ENCODE data around the gene IFFO2. TPM values are rescaled to one million over a fixed set of nuclear protein-coding genes. Genes with fewer than 3 reads are reported as not detected.

The IFFO2 gene
- total and polyA plus RNA-seq, 7 experiments from 2014 or later, result 1.1 to 57.1 (median 25.7) TPM

DNA sequence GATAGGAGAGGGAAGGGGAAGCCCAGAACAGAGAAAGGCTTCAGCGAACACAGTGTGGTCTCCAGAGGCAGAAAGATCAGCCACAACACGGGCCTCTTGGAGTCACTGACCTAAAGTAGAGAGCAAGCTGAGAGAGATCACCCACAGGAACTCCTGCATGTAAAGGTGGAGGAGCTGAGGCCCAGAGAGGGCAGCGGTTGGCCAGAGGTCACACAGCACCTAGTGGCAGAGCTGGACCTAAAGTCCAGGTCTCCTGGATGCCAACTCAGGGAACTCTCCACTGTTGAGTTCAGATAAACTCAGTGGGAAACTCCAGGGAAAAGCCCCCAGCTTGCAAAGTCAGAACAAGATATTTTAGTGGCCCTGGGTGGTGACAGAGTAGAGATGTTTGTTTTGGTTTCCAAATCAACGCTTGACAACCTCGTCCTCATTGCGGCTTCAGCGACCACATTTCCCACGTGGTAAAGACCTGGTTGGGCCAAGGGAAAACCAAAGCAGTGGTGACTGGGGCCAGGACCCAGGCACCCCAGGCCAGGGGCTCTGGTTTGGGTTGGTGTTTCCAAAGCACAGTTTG is 4.6 kb downstream of the IFFO2 start:
- Mint-ChIP-seq H3K4me3 (peak overlapping the region; percentile 82 to 94 (median 90)), H3K27me3 (peaks cover 0 to 3% (median 0%) of the 10 kb centered on the region in 5 donors), H3K36me3 (peaks cover 0 to 15% (median 0%) of the 10 kb centered on the region in 5 donors), H3K4me1 (peaks cover 69 to 84% (median 80%) of the 10 kb centered on the region in 7 donors), H3K9me3 (peaks cover 0 to 2% (median 0%) of the 10 kb centered on the region in 11 donors), H3K27ac (peak overlapping the region; percentile 91 to 99 (median 98))
- ChIA-PET POLR2A (interaction anchor here (1.0 to 12.2 kb wide), 5 partner anchors 8 to 123 kb away, joined by 3 to 181 read pairs (median 4); no protein-coding TSS in a partner anchor), CTCF (interaction anchor here (0.6 to 4.1 kb wide), 5 partner anchors 21 to 44 kb away, joined by 3 to 25 read pairs (median 12); no protein-coding TSS in a partner anchor)
- Histone ChIP-seq H3K36me3 (ENCODE audit: control insufficient read depth in 2 of 3, insufficient read depth in 3 of 3, low read length in 3 of 3) (no peaks in the 10 kb centered on the region), H3K4me1 (ENCODE audit: control insufficient read depth in 2 of 2, insufficient read depth in 2 of 2, low read length in 2 of 2) (peaks cover 77 to 83% of the 10 kb centered on the region in 2 donors), H3K27ac (ENCODE audit: low read depth, low read length) (peak overlapping the region; percentile 98), H3K27me3 (ENCODE audit: control insufficient read depth in 2 of 2, insufficient read depth in 2 of 2, low read length in 2 of 2) (no peaks in the 10 kb centered on the region), H3K9me3 (ENCODE audit: control insufficient read depth in 2 of 3, low read length in 3 of 3) (no peaks in the 10 kb centered on the region), H3K4me3 (ENCODE audit: low read length) (peak overlapping the region; percentile 50)
- intact Hi-C loops (cut with micrococcal nuclease), result loop anchor here (1.0 to 10.0 kb wide), 7 partner anchors 20 to 533 kb away; partner anchors contain the start of genes ALDH4A1 (in 1 of the 2) and CAPZB (in 1 of the 2)
- peak; percentile 51 for ATAC-seq
- DNase-seq, result peak; percentile 51 to 88 (median 79)

DNA sequence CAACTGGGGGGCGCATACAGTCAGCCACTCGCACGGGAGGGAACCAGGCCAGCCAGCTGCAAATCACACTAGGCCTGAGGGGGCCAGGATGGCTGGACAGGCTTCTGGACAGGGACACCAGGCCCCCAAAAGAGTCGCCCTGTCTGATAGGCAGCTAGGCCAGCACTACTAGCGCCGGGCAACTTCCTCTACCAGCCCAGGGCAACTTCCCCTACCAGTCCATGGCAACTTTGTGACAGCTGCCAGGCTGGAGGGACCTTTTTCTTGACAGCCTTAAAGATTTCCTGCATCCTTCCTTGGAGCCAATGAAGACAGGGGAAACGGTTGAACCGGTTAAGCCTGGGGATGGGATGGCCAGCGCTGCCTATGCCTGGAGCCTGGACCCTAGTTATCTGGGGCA is 5.1 kb downstream of the IFFO2 start:
- Histone ChIP-seq H3K4me1 (ENCODE audit: control insufficient read depth in 2 of 2, insufficient read depth in 2 of 2, low read length in 2 of 2) (peaks cover 82 to 88% of the 10 kb centered on the region in 2 donors), H3K27ac (ENCODE audit: low read depth, low read length) (peak overlapping the region; percentile 98), H3K9me3 (ENCODE audit: control insufficient read depth in 2 of 3, low read length in 3 of 3) (no peaks in the 10 kb centered on the region), H3K27me3 (ENCODE audit: control insufficient read depth in 2 of 2, insufficient read depth in 2 of 2, low read length in 2 of 2) (no peaks in the 10 kb centered on the region), H3K4me3 (ENCODE audit: low read length) (peak overlapping the region; percentile 50), H3K36me3 (ENCODE audit: control insufficient read depth in 2 of 3, insufficient read depth in 3 of 3, low read length in 3 of 3) (no peaks in the 10 kb centered on the region)
- peak overlapping the region; percentile 91 to 99 (median 98) for H3K27ac Mint-ChIP-seq
- H3K4me3 Mint-ChIP-seq, result peak overlapping the region; percentile 82 to 94 (median 90)
- DNase-seq (peak in 3 of 9 donors; percentile 15 to 40 (median 26)), ATAC-seq (no peak)
- peaks cover 0 to 15% (median 0%) of the 10 kb centered on the region in 5 donors for H3K36me3 Mint-ChIP-seq
- POLR2A ChIA-PET, result interaction anchor here (0.5 to 12.2 kb wide), 8 partner anchors 8 to 601 kb away, joined by 3 to 181 read pairs (median 4); no protein-coding TSS in a partner anchor
- CTCF ChIA-PET, result interaction anchor here (0.6 to 4.1 kb wide), 7 partner anchors 21 to 43 kb away, joined by 3 to 25 read pairs (median 6); no protein-coding TSS in a partner anchor
- intact Hi-C loops (cut with micrococcal nuclease), result loop anchor here in 1 of 2 donors (1.0 to 10.0 kb wide), 2 partner anchors 44 to 533 kb away; partner anchors contain the start of gene CAPZB
- peaks cover 0 to 2% (median 0%) of the 10 kb centered on the region in 11 donors for H3K9me3 Mint-ChIP-seq
- peaks cover 0 to 3% (median 0%) of the 10 kb centered on the region in 5 donors for H3K27me3 Mint-ChIP-seq
- peaks cover 74 to 89% (median 85%) of the 10 kb centered on the region in 7 donors for H3K4me1 Mint-ChIP-seq

DNA sequence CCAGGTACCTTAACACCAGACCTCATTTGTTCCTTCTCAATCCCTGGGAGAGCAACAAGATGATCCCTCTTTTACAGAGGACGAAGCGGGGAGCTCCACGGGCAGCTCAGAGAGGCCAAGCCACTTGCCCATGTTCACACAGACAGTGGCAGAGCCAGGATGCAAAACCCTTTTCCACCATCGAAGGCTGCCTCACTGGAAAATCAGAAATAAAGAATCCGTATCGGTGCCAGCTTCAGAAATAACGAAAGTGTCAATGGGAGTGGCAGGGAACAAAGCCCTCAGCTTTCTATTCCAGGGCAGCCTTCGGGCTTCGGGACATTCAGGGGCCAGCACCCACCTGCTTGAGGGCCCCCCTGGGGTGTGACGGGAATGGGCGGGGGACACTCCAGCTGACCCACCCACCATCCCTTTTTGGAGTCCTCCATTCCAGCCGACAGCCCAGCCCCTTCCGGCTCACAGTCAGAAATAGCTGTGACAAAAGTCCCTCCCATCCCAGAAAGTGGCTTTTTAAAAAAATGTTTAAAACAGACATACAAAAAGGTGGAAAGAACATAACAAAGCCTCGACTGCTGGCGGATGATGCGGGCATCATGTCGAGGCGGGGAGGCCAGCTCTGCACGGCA is 6.0 kb downstream of the IFFO2 start:
- Mint-ChIP-seq H3K36me3 (peaks cover 0 to 15% (median 0%) of the 10 kb centered on the region in 5 donors), H3K9me3 (peaks cover 0 to 2% (median 0%) of the 10 kb centered on the region in 11 donors), H3K27ac (peak overlapping the region; percentile 91 to 99 (median 98)), H3K4me1 (peaks cover 80 to 95% (median 91%) of the 10 kb centered on the region in 7 donors), H3K4me3 (peak overlapping the region; percentile 82 to 94 (median 90)), H3K27me3 (peaks cover 0 to 3% (median 0%) of the 10 kb centered on the region in 5 donors)
- Histone ChIP-seq H3K36me3 (ENCODE audit: control insufficient read depth in 2 of 3, insufficient read depth in 3 of 3, low read length in 3 of 3) (no peaks in the 10 kb centered on the region), H3K4me1 (ENCODE audit: control insufficient read depth in 2 of 2, insufficient read depth in 2 of 2, low read length in 2 of 2) (peaks cover 90 to 97% of the 10 kb centered on the region in 2 donors), H3K9me3 (ENCODE audit: control insufficient read depth in 2 of 3, low read length in 3 of 3) (no peaks in the 10 kb centered on the region), H3K4me3 (ENCODE audit: low read length) (peak overlapping the region; percentile 50), H3K27ac (ENCODE audit: low read depth, low read length) (peak overlapping the region; percentile 98), H3K27me3 (ENCODE audit: control insufficient read depth in 2 of 2, insufficient read depth in 2 of 2, low read length in 2 of 2) (no peaks in the 10 kb centered on the region)
- POLR2A ChIA-PET, result interaction anchor here (0.5 to 12.2 kb wide), 9 partner anchors 13 to 602 kb away, joined by 3 to 181 read pairs (median 3); no protein-coding TSS in a partner anchor
- ATAC-seq, result no peak
- intact Hi-C loops (cut with micrococcal nuclease), result loop anchor here in 1 of 2 donors (1.0 to 10.0 kb wide), 3 partner anchors 24 to 534 kb away; partner anchors contain the start of gene CAPZB
- CTCF ChIA-PET, result interaction anchor here (0.9 to 4.1 kb wide), 6 partner anchors 22 to 47 kb away, joined by 3 to 25 read pairs (median 6); no protein-coding TSS in a partner anchor
- DNase-seq, result peak in 5 of 9 donors; percentile 15 to 42 (median 26)

DNA sequence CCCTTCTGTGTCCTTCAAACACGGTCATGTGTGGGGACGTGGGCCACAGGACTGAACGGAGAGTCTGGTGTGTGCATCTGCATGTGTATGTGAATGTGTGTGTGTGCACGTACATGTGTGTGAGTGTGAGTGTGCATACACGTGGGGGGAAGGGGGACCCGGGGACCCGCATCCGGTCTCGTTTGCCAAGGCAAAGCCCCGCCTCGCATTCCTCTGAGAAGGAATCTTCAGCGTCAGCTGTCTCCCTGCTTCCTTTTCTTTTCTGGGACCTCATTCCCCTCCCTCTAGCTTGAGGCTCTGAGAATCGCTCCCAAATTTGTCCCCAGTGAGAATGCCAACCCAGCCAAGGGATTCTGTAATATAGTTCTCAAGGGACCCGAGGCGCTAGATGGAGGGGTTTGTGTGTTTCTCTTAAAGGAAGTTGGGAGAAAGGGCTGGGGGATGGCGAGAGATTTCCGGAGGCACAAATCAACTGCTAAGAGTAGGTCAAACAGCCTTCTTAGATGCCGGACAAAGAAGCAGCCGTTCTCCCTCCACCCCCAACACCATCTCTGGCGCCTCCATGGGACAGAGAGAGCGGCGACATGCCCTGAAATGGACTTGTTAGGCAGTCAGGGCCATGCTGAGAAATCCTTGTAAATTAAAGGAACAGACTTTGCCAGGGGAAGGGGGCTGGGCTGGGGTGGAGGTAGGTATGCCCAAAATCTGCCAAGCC is 6.6 kb downstream of the IFFO2 start:
- peak in 3 of 9 donors; percentile 19 to 35 (median 32) for DNase-seq
- H3K4me1 ChIP-seq (ENCODE audit: control insufficient read depth in 2 of 2, insufficient read depth in 2 of 2, low read length in 2 of 2), result peaks cover 95 to 99% of the 10 kb centered on the region in 2 donors
- peak overlapping the region; percentile 50 for H3K4me3 ChIP-seq (ENCODE audit: low read length)
- intact Hi-C loops (cut with micrococcal nuclease), result loop anchor here in 1 of 2 donors (1.0 to 10.0 kb wide), 2 partner anchors 24 to 535 kb away; partner anchors contain the start of gene CAPZB
- CTCF ChIA-PET, result interaction anchor here (1.3 to 4.1 kb wide), 5 partner anchors 23 to 42 kb away, joined by 3 to 25 read pairs (median 6); no protein-coding TSS in a partner anchor
- H3K9me3 Mint-ChIP-seq, result peaks cover 0 to 2% (median 0%) of the 10 kb centered on the region in 11 donors
- H3K27ac ChIP-seq (ENCODE audit: low read depth, low read length), result peak overlapping the region; percentile 98
- H3K27me3 ChIP-seq (ENCODE audit: control insufficient read depth in 2 of 2, insufficient read depth in 2 of 2, low read length in 2 of 2), result no peaks in the 10 kb centered on the region
- H3K36me3 Mint-ChIP-seq, result peaks cover 0 to 11% (median 0%) of the 10 kb centered on the region in 5 donors
- no peak for ATAC-seq
- peak overlapping the region; percentile 91 to 99 (median 98) for H3K27ac Mint-ChIP-seq
- POLR2A ChIA-PET, result interaction anchor here (0.8 to 12.2 kb wide), 5 partner anchors 23 to 147 kb away, joined by 3 to 181 read pairs (median 6); no protein-coding TSS in a partner anchor
- H3K4me1 Mint-ChIP-seq, result peaks cover 83 to 98% (median 93%) of the 10 kb centered on the region in 7 donors
- peaks cover 0 to 2% (median 0%) of the 10 kb centered on the region in 5 donors for H3K27me3 Mint-ChIP-seq
- H3K9me3 ChIP-seq (ENCODE audit: control insufficient read depth in 2 of 3, low read length in 3 of 3), result no peaks in the 10 kb centered on the region
- no peaks in the 10 kb centered on the region for H3K36me3 ChIP-seq (ENCODE audit: control insufficient read depth in 2 of 3, insufficient read depth in 3 of 3, low read length in 3 of 3)
- H3K4me3 Mint-ChIP-seq, result peak overlapping the region; percentile 82 to 94 (median 90)

DNA sequence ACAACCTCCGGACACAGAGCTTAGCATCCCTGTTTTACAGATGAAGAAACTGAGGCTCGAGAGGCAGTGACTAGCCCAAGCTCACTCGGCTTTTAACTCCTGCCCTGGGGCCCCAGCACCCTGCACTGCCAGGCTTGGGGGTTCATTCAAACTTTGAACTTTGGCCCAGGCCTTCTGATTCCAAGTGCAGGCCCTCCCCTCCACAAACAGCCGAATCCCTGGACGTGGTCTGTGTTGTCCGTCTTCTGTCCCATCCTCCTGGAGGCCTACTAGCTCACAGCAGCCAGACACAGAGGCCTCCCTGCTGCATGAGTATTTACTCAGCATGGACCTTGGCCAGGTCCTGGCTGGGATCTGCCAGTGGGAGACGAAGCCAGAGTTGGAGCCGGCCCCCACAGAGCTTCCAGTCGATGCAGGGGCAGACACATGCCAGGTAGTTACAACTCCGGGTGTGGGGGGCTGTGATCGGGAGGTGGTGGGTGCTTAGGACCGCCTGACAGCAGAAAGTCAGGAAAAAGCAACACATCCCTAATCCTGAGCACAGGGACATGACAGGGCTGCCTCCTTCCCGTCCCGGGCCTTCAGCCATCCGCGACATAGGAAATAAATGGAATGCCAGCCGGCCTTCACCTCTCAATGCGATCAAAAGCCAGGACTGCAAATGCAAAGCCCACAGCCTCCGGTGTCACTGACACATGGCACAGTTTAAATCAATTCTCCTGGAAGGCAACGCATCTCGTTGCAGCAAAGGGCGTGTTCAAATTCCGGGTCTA is 7.4 kb downstream of the IFFO2 start:
- POLR2A ChIA-PET, result interaction anchor here (0.9 to 12.2 kb wide), 6 partner anchors 9 to 46 kb away, joined by 3 to 181 read pairs (median 3); partner anchors contain the start of gene ALDH4A1
- H3K4me3 ChIP-seq (ENCODE audit: low read length), result peak overlapping the region; percentile 50
- peaks cover 95 to 99% of the 10 kb centered on the region in 2 donors for H3K4me1 ChIP-seq (ENCODE audit: control insufficient read depth in 2 of 2, insufficient read depth in 2 of 2, low read length in 2 of 2)
- CTCF ChIA-PET, result interaction anchor here (0.8 to 4.1 kb wide), 4 partner anchors 22 to 46 kb away, joined by 3 to 25 read pairs (median 6); no protein-coding TSS in a partner anchor
- H3K27ac ChIP-seq (ENCODE audit: low read depth, low read length), result peak overlapping the region; percentile 98
- H3K27me3 ChIP-seq (ENCODE audit: control insufficient read depth in 2 of 2, insufficient read depth in 2 of 2, low read length in 2 of 2), result no peaks in the 10 kb centered on the region
- DNase-seq, result no peak
- Mint-ChIP-seq H3K4me3 (peak overlapping the region; percentile 82 to 94 (median 90)), H3K27ac (peak overlapping the region; percentile 91 to 99 (median 98)), H3K27me3 (no peaks in the 10 kb centered on the region), H3K36me3 (peaks cover 0 to 10% (median 0%) of the 10 kb centered on the region in 5 donors), H3K9me3 (peaks cover 0 to 3% (median 0%) of the 10 kb centered on the region in 11 donors), H3K4me1 (peaks cover 83 to 98% (median 91%) of the 10 kb centered on the region in 7 donors)
- intact Hi-C loops (cut with micrococcal nuclease), result loop anchor here in 1 of 2 donors (1.0 kb wide), 1 partner anchor 7 kb away; the partner anchor contains the start of gene IFFO2
- no peaks in the 10 kb centered on the region for H3K9me3 ChIP-seq (ENCODE audit: control insufficient read depth in 2 of 3, low read length in 3 of 3)
- no peaks in the 10 kb centered on the region for H3K36me3 ChIP-seq (ENCODE audit: control insufficient read depth in 2 of 3, insufficient read depth in 3 of 3, low read length in 3 of 3)
- ATAC-seq, result no peak

All from naive thymus-derived CD4-positive, alpha-beta T cell (primary cell).